MCF 10A (cell line): ENCODE data around the gene SAMD4A. TPM values are rescaled to one million over a fixed set of nuclear protein-coding genes. Genes with fewer than 3 reads are reported as not detected.

ENCODE experiments used
- BruUV-seq: library from RNA; stranded (reverse); fragments of 400-500 nt; replicated peaks from 2 replicates; lab custom pipeline; 2021; lab: Mats Ljungman, UMichigan
- CTCF ChIA-PET: fragments of 300-600 bp; sonication (Branson Sonifier 250); formaldehyde crosslinking; extraction: SDS; loops from one replicate; lab custom pipeline; 2021; ENCODE audit warnings: antibody characterized with exemption, inconsistent platforms; lab: Yijun Ruan, JAX
- POLR2A ChIA-PET: fragments of 300-600, 350-650 bp; sonication (Branson Sonifier 250); formaldehyde crosslinking; extraction: SDS; loops from one replicate; lab custom pipeline; 2020; ENCODE audit warnings: antibody characterized with exemption, inconsistent platforms; lab: Yijun Ruan, JAX
- DNase-seq: peaks from one replicate; pipeline ENCODE4 v3.0.0-alpha.2; 2018; ENCODE audit not compliant: unreplicated experiment
- H3K27ac Mint-ChIP-seq: one replicate; pipeline ENCODE4 v1.8.0; 2022; ENCODE audit warnings: mild to moderate bottlenecking, low read depth, mixed read lengths; ENCODE audit not compliant: unreplicated experiment
- H3K27me3 Mint-ChIP-seq: one replicate; pipeline ENCODE4 v1.8.0; 2022; ENCODE audit warnings: mixed read lengths; ENCODE audit not compliant: insufficient read depth, unreplicated experiment
- H3K36me3 Mint-ChIP-seq: one replicate; pipeline ENCODE4 v1.8.0; 2022; ENCODE audit warnings: mild to moderate bottlenecking, moderate library complexity, mixed read lengths; ENCODE audit not compliant: insufficient read depth, unreplicated experiment
- H3K4me1 Mint-ChIP-seq: one replicate; pipeline ENCODE4 v1.8.0; 2022; ENCODE audit warnings: mixed read lengths; ENCODE audit not compliant: insufficient read depth, unreplicated experiment
- H3K4me3 Mint-ChIP-seq: one replicate; pipeline ENCODE4 v1.8.0; 2022; ENCODE audit warnings: mild to moderate bottlenecking, moderate library complexity, mixed read lengths; ENCODE audit not compliant: unreplicated experiment
- H3K9me3 Mint-ChIP-seq: one replicate; pipeline ENCODE4 v1.8.0; 2022; ENCODE audit warnings: mixed read lengths; ENCODE audit not compliant: unreplicated experiment
- intact Hi-C: fragments of 100-400 bp; cut with micrococcal nuclease; formaldehyde crosslinking; loops from 2 replicates; pipeline ENCODE4 v1.14.1; 2022
- total RNA-seq: library from RNA; stranded (reverse); gene quantifications from 2 replicates; pipeline ENCODE4 v1.2.3, GENCODE V29; 2022
- TF ChIP-seq, protein P1 (sequence below): fragments of 200-600 bp; IDR thresholded peaks from one replicate; pipeline ENCODE4 v1.8.0; 2022; ENCODE audit warnings: antibody characterized with exemption, mild to moderate bottlenecking; ENCODE audit not compliant: unreplicated experiment

The SAMD4A gene
- total RNA-seq, 1 experiment from 2014 or later = 63.5 TPM

GRCh38 chr14:54816450-54816849 is 249.5 kb downstream of the SAMD4A start:
- CTCF ChIA-PET = interaction anchor here (3.9 kb wide), 1 partner anchor 11 kb away, joined by 20 read pairs; no protein-coding TSS in a partner anchor
- DNase-seq = no peak
- Mint-ChIP-seq H3K4me3 (no peak overlapping the region), H3K36me3 (no peaks in the 10 kb centered on the region), H3K4me1 (no peaks in the 10 kb centered on the region), H3K9me3 (no peaks in the 10 kb centered on the region), H3K27ac (no peak overlapping the region), H3K27me3 (peaks cover 20% of the 10 kb centered on the region)
- POLR2A ChIA-PET = interaction anchor here (0.6 to 1.1 kb wide), 2 partner anchors 60 to 200 kb away, joined by 3 read pairs; no protein-coding TSS in a partner anchor
- intact Hi-C loops = no loop called here
- BruUV-seq = no TSS peak
- TF ChIP-seq, protein P1, sequence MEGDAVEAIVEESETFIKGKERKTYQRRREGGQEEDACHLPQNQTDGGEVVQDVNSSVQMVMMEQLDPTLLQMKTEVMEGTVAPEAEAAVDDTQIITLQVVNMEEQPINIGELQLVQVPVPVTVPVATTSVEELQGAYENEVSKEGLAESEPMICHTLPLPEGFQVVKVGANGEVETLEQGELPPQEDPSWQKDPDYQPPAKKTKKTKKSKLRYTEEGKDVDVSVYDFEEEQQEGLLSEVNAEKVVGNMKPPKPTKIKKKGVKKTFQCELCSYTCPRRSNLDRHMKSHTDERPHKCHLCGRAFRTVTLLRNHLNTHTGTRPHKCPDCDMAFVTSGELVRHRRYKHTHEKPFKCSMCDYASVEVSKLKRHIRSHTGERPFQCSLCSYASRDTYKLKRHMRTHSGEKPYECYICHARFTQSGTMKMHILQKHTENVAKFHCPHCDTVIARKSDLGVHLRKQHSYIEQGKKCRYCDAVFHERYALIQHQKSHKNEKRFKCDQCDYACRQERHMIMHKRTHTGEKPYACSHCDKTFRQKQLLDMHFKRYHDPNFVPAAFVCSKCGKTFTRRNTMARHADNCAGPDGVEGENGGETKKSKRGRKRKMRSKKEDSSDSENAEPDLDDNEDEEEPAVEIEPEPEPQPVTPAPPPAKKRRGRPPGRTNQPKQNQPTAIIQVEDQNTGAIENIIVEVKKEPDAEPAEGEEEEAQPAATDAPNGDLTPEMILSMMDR = no peak

DNA sequence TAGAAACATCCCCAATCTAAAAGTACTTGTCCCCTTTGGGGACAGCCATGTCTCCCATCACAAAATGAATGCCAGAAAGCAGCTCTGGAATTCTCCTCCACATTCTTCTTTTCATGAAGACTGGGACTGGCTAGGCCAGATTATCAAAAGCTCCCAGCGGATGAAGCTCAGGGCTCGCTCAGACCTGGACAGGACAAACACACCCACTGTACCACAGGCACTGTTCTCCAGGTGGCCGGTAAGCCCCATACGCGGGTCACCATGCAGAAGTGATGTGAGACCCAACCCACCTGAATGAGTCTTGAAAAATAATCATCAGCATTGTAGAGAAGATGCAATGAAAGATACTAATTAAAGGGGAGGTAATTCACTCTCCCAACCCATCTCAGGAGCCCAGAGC is 250.6 kb downstream of the SAMD4A start:
- H3K27ac Mint-ChIP-seq = no peak overlapping the region
- no peaks in the 10 kb centered on the region for H3K9me3 Mint-ChIP-seq
- no peak for DNase-seq
- ChIA-PET CTCF (interaction anchor here (0.5 to 3.9 kb wide), 4 partner anchors 10 to 157 kb away, joined by 3 to 20 read pairs (median 3); no protein-coding TSS in a partner anchor), POLR2A (interaction anchor here (1.1 kb wide), 1 partner anchor 59 kb away, joined by 3 read pairs; no protein-coding TSS in a partner anchor)
- no peaks in the 10 kb centered on the region for H3K36me3 Mint-ChIP-seq
- no TSS peak for BruUV-seq
- H3K27me3 Mint-ChIP-seq = peaks cover 15% of the 10 kb centered on the region
- H3K4me3 Mint-ChIP-seq = no peak overlapping the region
- no peaks in the 10 kb centered on the region for H3K4me1 Mint-ChIP-seq
- TF ChIP-seq, protein P1 = no peak
- intact Hi-C loops = no loop called here

DNA sequence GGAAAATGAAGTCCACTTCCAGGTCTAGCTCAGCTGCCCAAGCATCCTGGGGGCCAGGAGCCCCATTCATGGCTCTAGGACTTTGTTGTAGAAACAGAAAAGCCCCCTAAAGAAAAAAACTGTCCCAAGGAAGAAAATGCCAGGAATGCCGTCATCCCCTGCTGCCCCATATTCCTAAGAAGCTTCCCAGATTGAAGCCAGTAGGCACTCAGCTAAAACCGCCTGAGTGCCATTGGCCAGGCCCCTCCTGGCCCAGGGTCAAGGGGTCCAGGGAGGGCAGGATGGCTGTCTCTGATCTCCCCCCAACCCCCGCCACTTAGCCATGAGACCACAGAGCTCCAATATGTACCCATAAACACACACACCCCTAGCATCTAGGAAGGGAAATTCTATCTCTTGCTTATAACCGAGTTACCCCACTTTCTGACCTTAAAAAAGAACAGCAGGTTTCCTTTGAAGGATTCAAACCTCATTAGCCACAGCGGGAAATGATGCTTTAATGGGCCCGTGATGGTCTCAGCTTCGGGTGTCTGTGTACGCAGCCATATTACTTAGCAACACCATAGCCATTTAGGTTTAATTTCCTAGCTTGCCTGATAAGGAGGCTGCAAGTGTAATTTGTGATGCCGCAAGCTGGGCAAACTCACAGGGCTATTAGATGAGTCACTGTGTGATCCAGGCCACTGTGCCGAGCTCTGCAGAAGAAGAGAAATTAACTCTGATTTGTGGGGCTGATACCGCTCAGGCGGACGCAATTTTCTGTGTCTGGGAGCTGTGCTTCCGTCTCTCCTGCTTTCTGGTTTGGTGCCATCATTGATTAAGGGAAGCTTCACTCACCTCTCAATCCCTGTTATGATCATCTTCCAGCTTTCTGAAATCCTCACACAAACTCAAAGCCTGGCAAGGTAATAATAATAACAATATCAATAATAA is 251.5 kb downstream of the SAMD4A start:
- H3K27ac Mint-ChIP-seq = no peak overlapping the region
- ChIA-PET POLR2A (no interaction called here), CTCF (interaction anchor here (0.7 to 3.9 kb wide), 4 partner anchors 11 to 70 kb away, joined by 3 to 20 read pairs (median 3); no protein-coding TSS in a partner anchor)
- H3K27me3 Mint-ChIP-seq = peaks cover 15% of the 10 kb centered on the region
- H3K4me1 Mint-ChIP-seq = no peaks in the 10 kb centered on the region
- BruUV-seq = no TSS peak
- H3K9me3 Mint-ChIP-seq = peaks cover under 1% of the 10 kb centered on the region
- no peaks in the 10 kb centered on the region for H3K36me3 Mint-ChIP-seq
- H3K4me3 Mint-ChIP-seq = no peak overlapping the region
- intact Hi-C loops = no loop called here
- TF ChIP-seq, protein P1 = no peak
- peak; percentile 20 for DNase-seq

- H3K4me1 Mint-ChIP-seq = no peaks in the 10 kb centered on the region
- TF ChIP-seq, protein P1 = no peak
- DNase-seq = no peak
- no peak overlapping the region for H3K27ac Mint-ChIP-seq
- no peak overlapping the region for H3K4me3 Mint-ChIP-seq
- H3K27me3 Mint-ChIP-seq = peaks cover 15% of the 10 kb centered on the region
- no peaks in the 10 kb centered on the region for H3K36me3 Mint-ChIP-seq
- ChIA-PET CTCF (no interaction called here), POLR2A (no interaction called here)
- peaks cover 16% of the 10 kb centered on the region for H3K9me3 Mint-ChIP-seq
- BruUV-seq = no TSS peak
- intact Hi-C loops = no loop called here
Observed at GRCh38 chr14:54822685-54823084, 255.8 kb downstream of the SAMD4A start.
